Endodermal cell (in vitro differentiated cells): ENCODE measurements around the gene CD81. TPM values are rescaled to one million over a fixed set of nuclear protein-coding genes. Genes with fewer than 3 reads are reported as not detected.

Experiments
- DNase-seq: peaks from one replicate; pipeline ENCODE4 v3.0.0-alpha.2; 2017
- H3K27ac ChIP-seq: 2 replicates; pipeline ENCODE4 v1.5.1; 2013; ENCODE audit warnings: mild to moderate bottlenecking, low read depth, low read length, moderate library complexity
- H3K27me3 ChIP-seq: 2 replicates; pipeline ENCODE4 v1.6.1; 2013; ENCODE audit warnings: mild to moderate bottlenecking, low read length, moderate library complexity; ENCODE audit not compliant: insufficient read depth, control insufficient read depth, poor library complexity, severe bottlenecking
- H3K36me3 ChIP-seq: 2 replicates; pipeline ENCODE4 v1.7.0; 2013; ENCODE audit warnings: mild to moderate bottlenecking, low read length, moderate library complexity; ENCODE audit not compliant: control insufficient read depth, insufficient read depth
- H3K4me1 ChIP-seq: one replicate; pipeline ENCODE4 v1.7.0; 2013; ENCODE audit warnings: low read length; ENCODE audit not compliant: control insufficient read depth, insufficient read depth
- H3K4me3 ChIP-seq: 2 replicates; pipeline ENCODE4 v1.5.1; 2013; ENCODE audit warnings: mild to moderate bottlenecking, low read length, moderate library complexity
- H3K9ac ChIP-seq: 2 replicates; pipeline ENCODE4 v1.6.1; 2013; ENCODE audit warnings: mild to moderate bottlenecking, low read length, moderate library complexity; ENCODE audit not compliant: poor library complexity, severe bottlenecking; ENCODE audit errors: extremely low read depth
- H3K9me3 ChIP-seq: 2 replicates; pipeline ENCODE4 v1.6.1; 2013; ENCODE audit warnings: mild to moderate bottlenecking, low read length, moderate library complexity; ENCODE audit not compliant: control insufficient read depth
- H3K27ac Mint-ChIP-seq: 2 replicates; pipeline ENCODE4 v1.8.0; 2020; ENCODE audit warnings: mixed read lengths
- H3K27me3 Mint-ChIP-seq: 2 replicates; pipeline ENCODE4 v1.8.0; 2021; ENCODE audit warnings: mild to moderate bottlenecking, mixed read lengths; ENCODE audit not compliant: insufficient read depth
- H3K36me3 Mint-ChIP-seq: 2 replicates; pipeline ENCODE4 v1.8.0; 2020; ENCODE audit warnings: low read depth, mixed read lengths
- H3K4me1 Mint-ChIP-seq: 2 replicates; pipeline ENCODE4 v1.8.0; 2020; ENCODE audit warnings: mixed read lengths
- H3K4me3 Mint-ChIP-seq: 2 replicates; pipeline ENCODE4 v1.8.0; 2020; ENCODE audit warnings: mild to moderate bottlenecking, moderate library complexity, mixed read lengths
- H3K9me3 Mint-ChIP-seq: 2 replicates; pipeline ENCODE4 v1.8.0; 2020; ENCODE audit warnings: mild to moderate bottlenecking, mixed read lengths
- CTCF ChIP-seq: fragments of 200-600 bp; sonication (generic); conservative IDR thresholded peaks from 2 replicates; pipeline ENCODE4 v1.5.0; 2021; ENCODE audit warnings: antibody characterized with exemption, mild to moderate bottlenecking
- WGBS, 2 experiments: methylation state at CpG; one replicate each; pipeline versions ENCODE4 v1.1.5 to v1.1.7; 2013; ENCODE audit warnings: missing lambda C conversion rate in 2 of 2, mixed read lengths in 1 of 2; ENCODE audit not compliant: insufficient coverage in 1 of 2, insufficient read length in 1 of 2; 5-methylcytosine and 5-hydroxymethylcytosine counted together
- total RNA-seq, 2 donors: library from RNA; stranded (reverse); fragmentation: NEBNext Ultra II Directional in 1 of 2; extraction: Animal tissue kit (Norgen Biotek cat#: 25700) in 1 of 2; gene quantifications; 2 replicates in 1 of 2; 3 replicates in 1 of 2; pipeline ENCODE4 v1.2.1, GENCODE V29; 2021

The CD81 gene
- total RNA-seq, 2 donors from 2014 or later = 275 to 331 TPM

- no peak for DNase-seq
- Mint-ChIP-seq H3K4me1 (no peaks in the 10 kb centered on the region), H3K9me3 (no peaks in the 10 kb centered on the region), H3K27ac (no peak overlapping the region), H3K4me3 (no peak overlapping the region), H3K27me3 (peaks cover 3% of the 10 kb centered on the region), H3K36me3 (no peaks in the 10 kb centered on the region)
- WGBS, 2 experiments = 90 to 92% methylated on average over 29 to 34 of the region's 34 CpGs
- no peaks in the 10 kb centered on the region for H3K4me1 ChIP-seq
- H3K9me3 ChIP-seq = no peaks in the 10 kb centered on the region
- H3K27ac ChIP-seq = no peak overlapping the region
- no peak overlapping the region for H3K9ac ChIP-seq
- no peak overlapping the region for H3K4me3 ChIP-seq
- H3K36me3 ChIP-seq = no peaks in the 10 kb centered on the region
- H3K27me3 ChIP-seq = no peaks in the 10 kb centered on the region
- peak; percentile 52 for TF ChIP-seq CTCF
Measured at GRCh38 chr11:2415601-2416380, 38.7 kb downstream of the CD81 start.

GRCh38 chr11:2416765-2417164, 39.7 kb downstream of the CD81 start:
- no peak overlapping the region for H3K4me3 Mint-ChIP-seq
- Histone ChIP-seq H3K27ac (no peak overlapping the region), H3K9ac (no peak overlapping the region), H3K36me3 (no peaks in the 10 kb centered on the region), H3K4me3 (no peak overlapping the region), H3K27me3 (no peaks in the 10 kb centered on the region), H3K4me1 (no peaks in the 10 kb centered on the region), H3K9me3 (no peaks in the 10 kb centered on the region)
- DNase-seq = no peak
- TF ChIP-seq CTCF = no peak
- H3K36me3 Mint-ChIP-seq = no peaks in the 10 kb centered on the region
- peaks cover 6% of the 10 kb centered on the region for H3K27me3 Mint-ChIP-seq
- H3K9me3 Mint-ChIP-seq = no peaks in the 10 kb centered on the region
- H3K4me1 Mint-ChIP-seq = no peaks in the 10 kb centered on the region
- no peak overlapping the region for H3K27ac Mint-ChIP-seq
- 88 to 90% methylated on average over 18 of the region's 18 CpGs for WGBS, 2 experiments

- 88 to 90% methylated on average over 19 to 30 of the region's 30 CpGs for WGBS, 2 experiments
- Mint-ChIP-seq H3K27me3 (peaks cover 6% of the 10 kb centered on the region), H3K27ac (no peak overlapping the region), H3K36me3 (no peaks in the 10 kb centered on the region), H3K9me3 (no peaks in the 10 kb centered on the region), H3K4me1 (no peaks in the 10 kb centered on the region), H3K4me3 (no peak overlapping the region)
- Histone ChIP-seq H3K9ac (no peak overlapping the region), H3K9me3 (no peaks in the 10 kb centered on the region), H3K27ac (no peak overlapping the region), H3K4me1 (no peaks in the 10 kb centered on the region), H3K27me3 (no peaks in the 10 kb centered on the region), H3K36me3 (no peaks in the 10 kb centered on the region), H3K4me3 (no peak overlapping the region)
- DNase-seq = no peak
- TF ChIP-seq CTCF = no peak
Measured at GRCh38 chr11:2417856-2418692, 41.0 kb downstream of the CD81 start.
